ENCODE results near the gene PDZD7. TPM values are rescaled to one million over a fixed set of nuclear protein-coding genes. Genes with fewer than 3 reads are reported as not detected.

PDZD7 gene
- total and polyA plus RNA-seq, 9 of the 15 experiments (the other 6 are each of a cell fraction or from before 2014, with no cell fraction given): 0.04 to 0.24 (median 0.08) TPM; not detected in 3

DNA sequence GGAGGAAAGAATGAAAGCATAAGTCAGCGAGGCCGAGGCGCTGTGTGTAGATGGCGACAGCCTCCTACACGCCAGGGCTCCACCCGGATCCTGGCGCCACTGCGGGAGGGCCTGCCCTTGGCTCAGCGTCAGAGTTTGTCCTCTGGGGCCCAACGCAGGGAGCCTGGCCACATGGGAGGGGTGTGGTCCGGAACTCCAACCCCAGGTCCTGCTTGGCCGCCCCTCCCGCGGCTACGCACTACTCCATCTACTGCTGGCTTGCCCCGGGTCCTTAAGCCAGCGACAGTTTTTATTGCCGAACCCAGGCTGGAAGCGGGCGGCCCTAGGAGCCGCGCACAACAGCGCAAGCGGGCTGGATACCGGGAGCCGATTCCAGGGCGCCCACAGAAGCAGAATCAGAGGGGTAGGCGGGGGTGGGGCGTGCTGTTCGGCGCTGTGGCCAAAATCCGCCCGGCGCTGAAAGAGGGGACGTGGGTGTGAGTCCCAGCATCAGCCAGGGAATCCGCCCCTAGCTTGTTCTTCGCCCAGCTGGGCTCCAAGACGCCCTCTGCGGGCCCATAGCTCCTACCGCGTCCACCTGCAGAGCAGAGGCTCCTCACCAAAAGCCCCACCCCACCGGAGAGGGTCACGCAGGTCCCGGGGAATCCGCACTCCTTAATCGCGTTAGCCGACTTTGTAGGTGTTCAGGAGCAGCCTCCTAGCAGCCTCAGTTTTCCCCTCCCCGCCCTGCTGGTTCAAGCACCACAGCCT is 35.4 kb upstream of the PDZD7 start (continued):
- TF ChIP-seq JUND (IDR thresholded peaks at IDR 0.05; ENCODE audit: borderline replicate concordance, low read depth, low read length): 0 out of 2 replicates have a peak, but pooled peaks have one; percentile 19
- TF ChIP-seq JUND (tag; IDR thresholded peaks at IDR 0.05; ENCODE audit: borderline replicate concordance, low read depth, low read length): peak; percentile 44; the same call in 1 of the 3 replicates
- TF ChIP-seq BRD9 (IDR thresholded peaks at IDR 0.05; ENCODE audit: low read depth, partially characterized antibody): peak; percentile 62
- TF ChIP-seq, protein P1, sequence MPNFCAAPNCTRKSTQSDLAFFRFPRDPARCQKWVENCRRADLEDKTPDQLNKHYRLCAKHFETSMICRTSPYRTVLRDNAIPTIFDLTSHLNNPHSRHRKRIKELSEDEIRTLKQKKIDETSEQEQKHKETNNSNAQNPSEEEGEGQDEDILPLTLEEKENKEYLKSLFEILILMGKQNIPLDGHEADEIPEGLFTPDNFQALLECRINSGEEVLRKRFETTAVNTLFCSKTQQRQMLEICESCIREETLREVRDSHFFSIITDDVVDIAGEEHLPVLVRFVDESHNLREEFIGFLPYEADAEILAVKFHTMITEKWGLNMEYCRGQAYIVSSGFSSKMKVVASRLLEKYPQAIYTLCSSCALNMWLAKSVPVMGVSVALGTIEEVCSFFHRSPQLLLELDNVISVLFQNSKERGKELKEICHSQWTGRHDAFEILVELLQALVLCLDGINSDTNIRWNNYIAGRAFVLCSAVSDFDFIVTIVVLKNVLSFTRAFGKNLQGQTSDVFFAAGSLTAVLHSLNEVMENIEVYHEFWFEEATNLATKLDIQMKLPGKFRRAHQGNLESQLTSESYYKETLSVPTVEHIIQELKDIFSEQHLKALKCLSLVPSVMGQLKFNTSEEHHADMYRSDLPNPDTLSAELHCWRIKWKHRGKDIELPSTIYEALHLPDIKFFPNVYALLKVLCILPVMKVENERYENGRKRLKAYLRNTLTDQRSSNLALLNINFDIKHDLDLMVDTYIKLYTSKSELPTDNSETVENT (CRISPR knock-in tag; IDR thresholded peaks at IDR 0.05): 0 out of 2 replicates have a peak, but pooled peaks have one; percentile 26
- TF ChIP-seq PHF8 (IDR thresholded peaks at IDR 0.05; ENCODE audit: borderline replicate concordance, low read length): peak; percentile 34; the same call in 1 of the 2 replicates
- no peak for TF ChIP-seq ATF1 (CRISPR knock-in tag; IDR thresholded peaks at IDR 0.05)
- TF ChIP-seq ATF1 (tag; IDR thresholded peaks at IDR 0.05): peak; percentile 74
- TF ChIP-seq PHB (CRISPR knock-in tag; IDR thresholded peaks at IDR 0.05): no peak
- TF ChIP-seq CBX3 (IDR thresholded peaks at IDR 0.05; ENCODE audit: borderline replicate concordance in 1 of 2, low read length in 2 of 2): peak in 1 of 2 experiments; percentile 37; a peak in 1 of 3 replicates
- peak; percentile 32; the same call in 1 of the 2 replicates for TF ChIP-seq POLR2AphosphoS5 (IDR thresholded peaks at IDR 0.05; ENCODE audit: control insufficient read depth, insufficient read depth, low read depth, low read length)
- TF ChIP-seq C11orf30 (IDR thresholded peaks at IDR 0.05; ENCODE audit: low read depth): no peak
- TF ChIP-seq, protein P2, sequence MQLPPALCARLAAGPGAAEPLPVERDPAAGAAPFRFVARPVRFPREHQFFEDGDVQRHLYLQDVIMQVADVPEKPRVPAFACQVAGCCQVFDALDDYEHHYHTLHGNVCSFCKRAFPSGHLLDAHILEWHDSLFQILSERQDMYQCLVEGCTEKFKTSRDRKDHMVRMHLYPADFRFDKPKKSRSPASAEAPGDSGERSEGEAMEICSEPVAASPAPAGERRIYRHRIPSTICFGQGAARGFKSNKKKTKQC (CRISPR knock-in tag; IDR thresholded peaks at IDR 0.05): peak; percentile 71; the same call in 1 of the 2 replicates
- TF ChIP-seq MTA2 (IDR thresholded peaks at IDR 0.05; ENCODE audit: low read depth): no peak
- TF ChIP-seq WHSC1 (IDR thresholded peaks at IDR 0.05; ENCODE audit: low read length): no peak
- 0 out of 2 replicates have a peak, but pooled peaks have one; percentile 29 for TF ChIP-seq ELF1 (tag; IDR thresholded peaks at IDR 0.05)
- TF ChIP-seq KLF13 (tag; IDR thresholded peaks at IDR 0.05; ENCODE audit: borderline replicate concordance, low read depth): peak; percentile 78; the same call in 1 of the 2 replicates
- TF ChIP-seq EP400 (IDR thresholded peaks at IDR 0.05): peak; percentile 79
- peak; percentile 64; the same call in 1 of the 2 replicates for TF ChIP-seq MXI1 (IDR thresholded peaks at IDR 0.05; ENCODE audit: low read depth, low read length)
- peak; percentile 91 for TF ChIP-seq RNF2 (IDR thresholded peaks at IDR 0.05)
- peak; percentile 19; the same call in 1 of the 2 replicates for TF ChIP-seq PML (IDR thresholded peaks at IDR 0.05; ENCODE audit: low read length)
- TF ChIP-seq, protein P3, sequence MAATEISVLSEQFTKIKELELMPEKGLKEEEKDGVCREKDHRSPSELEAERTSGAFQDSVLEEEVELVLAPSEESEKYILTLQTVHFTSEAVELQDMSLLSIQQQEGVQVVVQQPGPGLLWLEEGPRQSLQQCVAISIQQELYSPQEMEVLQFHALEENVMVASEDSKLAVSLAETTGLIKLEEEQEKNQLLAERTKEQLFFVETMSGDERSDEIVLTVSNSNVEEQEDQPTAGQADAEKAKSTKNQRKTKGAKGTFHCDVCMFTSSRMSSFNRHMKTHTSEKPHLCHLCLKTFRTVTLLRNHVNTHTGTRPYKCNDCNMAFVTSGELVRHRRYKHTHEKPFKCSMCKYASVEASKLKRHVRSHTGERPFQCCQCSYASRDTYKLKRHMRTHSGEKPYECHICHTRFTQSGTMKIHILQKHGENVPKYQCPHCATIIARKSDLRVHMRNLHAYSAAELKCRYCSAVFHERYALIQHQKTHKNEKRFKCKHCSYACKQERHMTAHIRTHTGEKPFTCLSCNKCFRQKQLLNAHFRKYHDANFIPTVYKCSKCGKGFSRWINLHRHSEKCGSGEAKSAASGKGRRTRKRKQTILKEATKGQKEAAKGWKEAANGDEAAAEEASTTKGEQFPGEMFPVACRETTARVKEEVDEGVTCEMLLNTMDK (IDR thresholded peaks at IDR 0.05; ENCODE audit: borderline replicate concordance, insufficient read depth, low read depth, low read length, poor library complexity, severe bottlenecking): no peak
